Stomach (tissue), 9 donors: ENCODE measurements around the gene RNF151. TPM values are rescaled to one million over a fixed set of nuclear protein-coding genes. Genes with fewer than 3 reads are reported as not detected.

Source experiments
- DNase-seq, 2 donors: peaks; one replicate each; pipeline versions ENCODE4 v3.0.0 to v3.0.0-alpha.2; 2013 to 2019
- H3K27ac ChIP-seq, 5 donors: fragments of 200-600 bp in 4 of 5; sonication (generic) in 4 of 5; one replicate each; pipeline ENCODE4 v1.5.1; 2013 to 2019; ENCODE audit warnings: mild to moderate bottlenecking in 1 of 5, moderate library complexity in 1 of 5
- H3K27me3 ChIP-seq, 3 donors: fragments of 200-600 bp; sonication (generic); one replicate each; pipeline ENCODE4 v1.5.1; 2017 to 2019; ENCODE audit warnings: mixed run types in 1 of 3
- H3K36me3 ChIP-seq, 4 donors: fragments of 200-600 bp; sonication (generic); 1 replicate in 3 of 4; 2 replicates in 1 of 4; pipeline ENCODE4 v1.5.1; 2016 to 2019
- H3K4me1 ChIP-seq, 4 donors: fragments of 200-600 bp; sonication (generic); one replicate each; pipeline ENCODE4 v1.5.1; 2016 to 2019
- H3K4me3 ChIP-seq, 4 donors: fragments of 200-600 bp; sonication (generic) in 3 of 4; one replicate each; pipeline ENCODE4 v1.5.1; 2016 to 2019; ENCODE audit warnings: mild to moderate bottlenecking in 1 of 4
- H3K9me3 ChIP-seq, 4 donors: fragments of 200-600 bp; sonication (generic); one replicate each; pipeline ENCODE4 v1.5.1; 2016 to 2019
- CTCF ChIP-seq, 7 experiments: fragments of 450-650 bp in 4 of 7; fragments of 200-600 bp in 3 of 7; sonication (generic) in 3 of 7; IDR thresholded peaks; one replicate each; pipeline ENCODE4 v1.5.1; 2016 to 2019; ENCODE audit warnings: antibody characterized with exemption in 7 of 7, control low read depth in 2 of 7, mild to moderate bottlenecking in 1 of 7
- EP300 ChIP-seq: sonication (generic); formaldehyde crosslinking; IDR thresholded peaks from one replicate; pipeline ENCODE4 v1.6.1; 2017; ENCODE audit warnings: antibody characterized with exemption
- POLR2A ChIP-seq, 4 donors: fragments of 450-650 bp; IDR thresholded peaks; one replicate each; pipeline ENCODE4 v1.6.1; 2016; ENCODE audit warnings: antibody characterized with exemption in 4 of 4, control low read depth in 2 of 4, mild to moderate bottlenecking in 1 of 4, moderate library complexity in 1 of 4
- POLR2AphosphoS5 ChIP-seq, 3 donors: sonication (generic); formaldehyde crosslinking; IDR thresholded peaks; one replicate each; pipeline ENCODE4 v1.6.1; 2016; ENCODE audit warnings: antibody characterized with exemption in 3 of 3
- WGBS, 5 donors: extraction: QIAGEN DNeasy Blood & Tissue Kit in 3 of 5; methylation state at CpG; one replicate each; pipeline versions ENCODE4 v1.1.5 to v1.1.7; 2013 to 2018; 5-methylcytosine and 5-hydroxymethylcytosine counted together
- intact Hi-C: fragments of 100-400 bp; cut with DNase I; formaldehyde crosslinking; loops from one replicate; pipeline ENCODE4 v1.15.1; 2023; ENCODE audit warnings: low total_unique reads
- polyA plus RNA-seq, 3 donors: library from polyadenylated mRNA; stranded (reverse); fragments of 200-250 nt; gene quantifications; one replicate each; pipeline ENCODE4 v1.2.3, GENCODE V29; 2013
- total RNA-seq, 5 donors: library from RNA; depleted of rRNA; stranded (reverse); fragments of >200 nt; gene quantifications; one replicate each; pipeline versions ENCODE4 v1.1.0 to v1.2.3, GENCODE V29; 2014 to 2016
- donor health status: healthy with polysubstance abuse.
- donor health status: Bipolar disorder and iron deficiency.
- donor health status: healthy.

The RNF151 gene
- total and polyA plus RNA-seq, 8 donors, result not detected

GRCh38 chr16:1990101-1990350 lies 23.4 kb downstream of the RNF151 start:
- Histone ChIP-seq H3K9me3 (no peaks in the 10 kb centered on the region), H3K27me3 (peaks cover 7 to 53% (median 35%) of the 10 kb centered on the region in 3 donors), H3K27ac (peak overlapping the region in 1 of 5 donors; percentile 44), H3K4me3 (peak overlapping the region; percentile 19 to 38 (median 32)), H3K36me3 (peaks cover 14 to 23% (median 21%) of the 10 kb centered on the region in 4 donors), H3K4me1 (peaks cover 31 to 54% (median 52%) of the 10 kb centered on the region in 4 donors)
- no peak for TF ChIP-seq CTCF (IDR thresholded peaks at IDR 0.05)
- no peak for TF ChIP-seq POLR2A (IDR thresholded peaks at IDR 0.05)
- TF ChIP-seq POLR2AphosphoS5 (IDR thresholded peaks at IDR 0.05), result no peak
- TF ChIP-seq EP300, result no peak
- 0 to 5% (median 0%) methylated on average over 2 to 22 of the region's 25 CpGs for WGBS, 5 donors
- intact Hi-C loops, result no loop called here
- no peak for DNase-seq

- H3K9me3 ChIP-seq, result no peaks in the 10 kb centered on the region
- 0 to 4% (median 3%) methylated on average over 31 to 50 of the region's 50 CpGs for WGBS, 5 donors
- H3K4me3 ChIP-seq, result peak overlapping the region; percentile 19 to 38 (median 32)
- H3K27ac ChIP-seq, result peak overlapping the region in 3 of 5 donors; percentile 23 to 71 (median 44)
- TF ChIP-seq CTCF (IDR thresholded peaks at IDR 0.05), result no peak
- TF ChIP-seq POLR2AphosphoS5 (IDR thresholded peaks at IDR 0.05), result no peak
- no peak for TF ChIP-seq POLR2A (IDR thresholded peaks at IDR 0.05)
- no peak for TF ChIP-seq EP300
- H3K27me3 ChIP-seq, result peaks cover 7 to 53% (median 35%) of the 10 kb centered on the region in 3 donors
- DNase-seq, result peak; percentile 60 to 83
- peaks cover 13 to 19% (median 19%) of the 10 kb centered on the region in 4 donors for H3K36me3 ChIP-seq
- peaks cover 27 to 49% (median 47%) of the 10 kb centered on the region in 4 donors for H3K4me1 ChIP-seq
- intact Hi-C loops, result no loop called here
Measured at GRCh38 chr16:1990351-1991134, 23.9 kb downstream of the RNF151 start.

- peak overlapping the region; percentile 30 to 45 (median 40) for H3K4me3 ChIP-seq
- no peaks in the 10 kb centered on the region for H3K9me3 ChIP-seq
- intact Hi-C loops, result no loop called here
- peaks cover 7 to 17% (median 13%) of the 10 kb centered on the region in 4 donors for H3K36me3 ChIP-seq
- peak overlapping the region in 3 of 5 donors; percentile 70 to 73 (median 71) for H3K27ac ChIP-seq
- peak in 1 of 2 donors; percentile 51 for DNase-seq
- peaks cover 7 to 53% (median 35%) of the 10 kb centered on the region in 3 donors for H3K27me3 ChIP-seq
- peaks cover 27 to 44% (median 42%) of the 10 kb centered on the region in 4 donors for H3K4me1 ChIP-seq
- WGBS, 5 donors, result 0 to 11% (median 9%) methylated on average over 3 to 18 of the region's 18 CpGs
- TF ChIP-seq POLR2AphosphoS5 (IDR thresholded peaks at IDR 0.05), result peak in 1 of 3 donors; percentile 24
- TF ChIP-seq POLR2A (IDR thresholded peaks at IDR 0.05), result no peak
- no peak for TF ChIP-seq CTCF (IDR thresholded peaks at IDR 0.05)
Measured at GRCh38 chr16:1991135-1991551, 24.5 kb downstream of the RNF151 start.

- WGBS, 5 donors, result 7 to 18% (median 18%) methylated on average over 10 to 22 of the region's 22 CpGs
- Histone ChIP-seq H3K9me3 (no peaks in the 10 kb centered on the region), H3K36me3 (peaks cover 3 to 17% (median 9%) of the 10 kb centered on the region in 4 donors), H3K4me1 (peaks cover 27 to 44% (median 43%) of the 10 kb centered on the region in 4 donors), H3K4me3 (peak overlapping the region; percentile 38 to 45 (median 40)), H3K27ac (peak overlapping the region; percentile 40 to 73 (median 70)), H3K27me3 (peaks cover 7 to 53% (median 35%) of the 10 kb centered on the region in 3 donors)
- no peak for DNase-seq
- no peak for TF ChIP-seq POLR2AphosphoS5 (IDR thresholded peaks at IDR 0.05)
- TF ChIP-seq EP300, result no peak
- TF ChIP-seq POLR2A (IDR thresholded peaks at IDR 0.05), result no peak
- no peak for TF ChIP-seq CTCF (IDR thresholded peaks at IDR 0.05)
- intact Hi-C loops, result no loop called here
Measured at GRCh38 chr16:1991588-1991947, 24.9 kb downstream of the RNF151 start.
